22Rv1 (cell line): ENCODE data around the gene MRPS22.

Experiments used
- H3K27ac ChIP-seq: fragments of 450-650 bp; 2 replicates; pipeline ENCODE4 v1.5.1; 2017
- ZFX ChIP-seq: fragments of 450-650 bp; IDR thresholded peaks from 2 replicates; pipeline ENCODE4 v1.6.1; 2017; ENCODE audit warnings: antibody characterized with exemption, borderline replicate concordance
- TF ChIP-seq, protein P1 (sequence below): fragments of 450-650 bp; IDR thresholded peaks from 2 replicates; pipeline ENCODE4 v1.5.1; 2017; ENCODE audit warnings: mild to moderate bottlenecking

Gene MRPS22

DNA sequence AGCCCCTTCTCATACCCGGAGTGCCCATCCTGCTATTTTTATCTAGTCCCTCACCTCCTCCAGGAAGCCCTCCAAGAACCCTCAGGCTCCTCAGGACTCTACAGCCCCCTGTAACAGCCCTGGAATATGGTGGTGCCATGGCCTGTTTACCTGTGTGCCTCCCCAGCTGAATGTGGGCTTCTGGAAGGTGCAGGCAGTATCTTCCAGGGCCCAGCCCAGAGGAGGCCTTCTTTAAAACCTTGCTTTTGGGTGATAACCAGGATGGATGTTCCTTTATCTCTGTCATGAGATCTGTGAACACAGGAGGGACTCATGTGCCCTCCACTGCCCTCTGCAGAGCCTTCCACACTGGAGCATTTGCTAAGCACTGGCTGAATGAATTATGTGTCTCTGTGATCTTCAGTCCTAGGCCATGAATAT lies 36.7 kb upstream of the MRPS22 start:
- no peak overlapping the region for H3K27ac ChIP-seq
- TF ChIP-seq ZFX, result no peak
- TF ChIP-seq, protein P1, sequence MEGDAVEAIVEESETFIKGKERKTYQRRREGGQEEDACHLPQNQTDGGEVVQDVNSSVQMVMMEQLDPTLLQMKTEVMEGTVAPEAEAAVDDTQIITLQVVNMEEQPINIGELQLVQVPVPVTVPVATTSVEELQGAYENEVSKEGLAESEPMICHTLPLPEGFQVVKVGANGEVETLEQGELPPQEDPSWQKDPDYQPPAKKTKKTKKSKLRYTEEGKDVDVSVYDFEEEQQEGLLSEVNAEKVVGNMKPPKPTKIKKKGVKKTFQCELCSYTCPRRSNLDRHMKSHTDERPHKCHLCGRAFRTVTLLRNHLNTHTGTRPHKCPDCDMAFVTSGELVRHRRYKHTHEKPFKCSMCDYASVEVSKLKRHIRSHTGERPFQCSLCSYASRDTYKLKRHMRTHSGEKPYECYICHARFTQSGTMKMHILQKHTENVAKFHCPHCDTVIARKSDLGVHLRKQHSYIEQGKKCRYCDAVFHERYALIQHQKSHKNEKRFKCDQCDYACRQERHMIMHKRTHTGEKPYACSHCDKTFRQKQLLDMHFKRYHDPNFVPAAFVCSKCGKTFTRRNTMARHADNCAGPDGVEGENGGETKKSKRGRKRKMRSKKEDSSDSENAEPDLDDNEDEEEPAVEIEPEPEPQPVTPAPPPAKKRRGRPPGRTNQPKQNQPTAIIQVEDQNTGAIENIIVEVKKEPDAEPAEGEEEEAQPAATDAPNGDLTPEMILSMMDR, result no peak

DNA sequence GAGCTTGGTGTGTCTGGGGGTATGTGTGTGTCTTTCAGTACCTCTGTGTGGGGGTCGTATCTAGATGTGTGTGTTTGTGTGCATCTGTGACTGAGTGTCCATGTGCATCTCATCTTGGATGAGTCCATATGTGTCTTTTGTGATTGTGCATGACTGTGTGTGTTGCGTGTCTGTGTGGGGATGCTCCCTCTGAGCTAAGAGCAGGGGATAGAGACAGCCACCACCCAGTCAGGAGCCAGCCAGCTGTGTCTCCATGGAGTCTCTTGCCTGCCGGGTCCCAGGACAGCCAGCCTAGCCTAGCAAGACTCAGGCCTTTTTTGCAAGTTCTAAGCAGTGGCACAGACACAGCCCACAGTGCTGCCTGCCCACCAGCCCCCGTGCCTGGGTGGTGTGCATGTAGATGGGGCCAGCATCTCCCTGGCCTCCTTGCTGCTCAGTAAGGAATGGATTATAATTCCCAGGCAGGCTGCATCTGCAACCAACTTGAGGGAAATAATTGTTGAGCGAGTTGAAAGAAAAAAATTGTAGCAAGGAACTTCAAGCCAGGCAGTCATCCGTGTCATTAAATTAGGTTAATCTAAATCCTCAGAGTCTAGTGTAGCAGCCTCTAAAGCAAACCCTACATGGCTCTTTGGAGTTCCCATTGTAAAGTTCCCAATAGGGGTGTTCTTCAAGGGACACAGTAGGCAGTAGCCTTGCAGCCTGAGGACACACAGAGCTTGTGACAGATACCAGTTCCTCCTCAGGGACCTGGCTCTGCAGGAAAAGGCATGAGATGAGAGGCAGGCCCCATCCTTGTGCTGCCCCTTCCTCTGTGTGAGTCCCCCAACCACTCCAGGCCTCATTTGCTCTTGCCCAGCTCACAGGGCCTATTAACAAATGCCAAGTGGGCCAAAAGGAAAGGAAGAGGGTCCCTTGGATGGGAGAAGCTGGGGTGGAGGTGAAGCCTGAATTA lies 35.9 kb upstream of the MRPS22 start:
- TF ChIP-seq, protein P1, result no peak
- no peak for TF ChIP-seq ZFX
- no peak overlapping the region for H3K27ac ChIP-seq

DNA sequence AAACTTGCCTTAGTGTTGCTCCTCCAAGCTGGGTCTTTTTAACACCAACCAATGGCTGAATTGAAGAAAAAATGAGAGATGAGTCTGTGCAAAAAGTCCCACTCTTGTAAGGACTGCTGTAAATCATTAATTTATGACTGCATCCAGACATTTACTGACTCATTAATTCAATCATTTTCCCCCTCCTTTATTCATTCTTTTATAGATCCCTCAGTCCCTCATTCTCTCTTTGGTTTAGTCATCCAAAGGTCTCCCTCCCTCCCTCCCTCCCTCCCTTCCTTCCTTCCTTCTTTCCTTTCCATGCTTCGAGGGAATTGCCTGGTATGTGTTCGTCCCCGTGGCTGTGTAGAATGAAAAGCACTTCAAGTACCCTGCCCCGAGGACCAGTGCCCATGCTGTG lies 35.3 kb upstream of the MRPS22 start:
- TF ChIP-seq, protein P1, result no peak
- no peak for TF ChIP-seq ZFX
- H3K27ac ChIP-seq, result no peak overlapping the region

DNA sequence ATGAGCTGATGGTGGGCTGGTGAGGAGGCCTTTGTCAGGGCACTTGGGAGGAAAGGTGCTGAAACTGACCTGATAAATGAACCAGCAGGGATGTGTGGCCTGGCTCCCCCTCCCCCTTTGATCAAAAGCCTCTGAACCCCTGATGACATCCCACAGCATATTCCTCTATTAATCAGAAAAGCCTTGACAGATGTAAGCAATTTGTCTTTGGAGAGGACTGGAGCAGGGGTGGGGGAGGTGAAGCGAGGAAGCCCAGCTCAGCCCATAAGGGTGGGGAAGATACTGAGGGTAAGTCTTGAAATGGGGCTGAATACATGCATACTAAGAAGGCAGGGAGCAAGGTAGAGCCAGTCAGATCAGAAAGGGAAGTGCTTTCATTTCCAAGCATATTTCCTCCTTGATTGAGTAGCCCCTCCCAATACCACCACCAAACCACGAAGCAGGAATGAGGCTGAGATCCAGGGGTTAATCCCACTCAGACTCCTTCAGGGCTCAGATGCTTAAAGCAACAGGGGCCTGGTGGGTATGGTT lies 34.7 kb upstream of the MRPS22 start:
- TF ChIP-seq, protein P1, result no peak
- TF ChIP-seq ZFX, result no peak
- no peak overlapping the region for H3K27ac ChIP-seq

DNA sequence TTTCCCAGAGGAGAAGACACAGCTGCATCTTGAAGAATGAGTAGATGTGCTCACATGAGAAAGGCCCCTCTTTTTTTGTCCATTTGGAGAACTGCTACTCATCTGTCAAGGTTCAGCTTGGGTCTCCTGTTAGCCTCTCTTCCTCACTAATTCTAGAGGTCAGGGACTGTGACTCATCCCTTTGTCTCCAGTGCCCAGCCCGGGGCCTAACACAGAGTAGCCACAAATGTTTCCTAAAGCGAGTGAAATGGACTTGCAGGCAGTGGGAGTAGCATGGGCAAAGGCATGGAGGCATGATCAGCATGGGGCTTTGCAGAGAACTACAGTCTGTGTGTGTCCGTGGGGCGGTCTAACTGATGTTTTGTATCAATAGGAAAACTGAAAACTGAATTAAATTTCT lies 33.9 kb upstream of the MRPS22 start:
- no peak overlapping the region for H3K27ac ChIP-seq
- TF ChIP-seq ZFX, result no peak
- TF ChIP-seq, protein P1, result no peak

DNA sequence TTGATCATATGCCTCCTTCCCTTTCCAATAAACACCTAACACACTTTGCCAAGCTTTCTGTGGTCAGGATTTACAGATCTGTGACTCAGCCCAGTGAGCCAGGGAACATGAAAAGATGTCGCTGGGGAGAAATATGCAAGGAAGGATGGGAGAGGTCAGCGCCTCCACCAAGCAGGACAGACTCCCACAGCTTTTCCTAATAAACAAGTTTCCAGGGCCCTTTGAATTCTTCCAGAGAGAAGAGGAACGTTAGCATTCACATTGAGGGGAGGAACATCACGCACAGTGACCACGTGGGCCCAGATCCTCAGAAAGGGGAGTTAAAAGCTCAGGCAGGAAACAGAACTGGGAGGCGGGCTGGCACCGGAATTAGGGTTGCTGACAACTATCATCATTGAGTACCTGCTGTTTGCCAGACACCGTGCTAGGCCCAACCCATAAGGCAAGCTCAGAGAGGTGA lies 33.3 kb upstream of the MRPS22 start:
- TF ChIP-seq, protein P1, result no peak
- no peak for TF ChIP-seq ZFX
- H3K27ac ChIP-seq, result no peak overlapping the region

DNA sequence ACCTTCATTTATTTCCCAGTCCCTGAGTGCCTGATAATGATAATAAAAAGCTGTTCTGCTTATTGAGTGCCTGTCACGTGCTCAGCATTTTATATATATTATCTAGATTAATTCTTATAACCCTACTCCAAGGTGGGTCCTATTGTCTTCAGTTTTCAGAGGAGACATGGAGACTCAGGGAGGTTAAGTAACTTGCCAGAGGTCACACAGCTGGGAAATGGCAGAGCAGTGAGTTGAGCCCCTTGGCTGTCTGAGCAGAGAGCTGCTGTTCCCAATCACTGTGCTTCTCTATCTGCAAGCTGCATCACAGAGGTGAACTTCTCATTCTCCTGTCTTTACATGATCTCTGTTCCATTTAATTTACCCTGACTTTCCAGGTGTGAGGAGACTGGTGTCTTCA lies 32.3 kb upstream of the MRPS22 start:
- H3K27ac ChIP-seq, result no peak overlapping the region
- TF ChIP-seq, protein P1, result no peak
- no peak for TF ChIP-seq ZFX
